ENCODE data around the gene MARK3. TPM values are rescaled to one million over a fixed set of nuclear protein-coding genes. Genes with fewer than 3 reads are reported as not detected.

MARK3 gene
- total RNA-seq, 1 experiment from 2014 or later = 189 TPM

- TF ChIP-seq EZH2 (IDR thresholded peaks at IDR 0.05; ENCODE audit: low read depth) = no peak
- TF ChIP-seq CTCF (conservative IDR thresholded peaks at IDR 0.05) = no peak
- Histone ChIP-seq H3K27me3 (ENCODE audit: insufficient read depth, low read depth) (no peaks in the 10 kb centered on the region), H3K9me3 (ENCODE audit: insufficient read depth, low read depth) (no peaks in the 10 kb centered on the region), H3K27ac (peak overlapping the region; percentile 63), H4K20me1 (ENCODE audit: insufficient read depth) (no peaks in the 10 kb centered on the region), H3K4me2 (peak overlapping the region; percentile 31), H3K4me1 (replicated peaks; ENCODE audit: insufficient read depth) (peaks cover 23% of the 10 kb centered on the region), H3K4me3 (no peak overlapping the region), H2AFZ (no peak overlapping the region), H3K79me2 (ENCODE audit: low read depth) (no peaks in the 10 kb centered on the region), H3F3A (ENCODE audit: insufficient read depth, low read depth) (peaks cover 34% of the 10 kb centered on the region), H3K9me2 (ENCODE audit: insufficient read depth) (no peaks in the 10 kb centered on the region), H3K36me3 (ENCODE audit: low read depth) (no peaks in the 10 kb centered on the region)
- CTCF ChIA-PET = interaction anchor here (1.0 to 1.3 kb wide), 2 partner anchors 17 to 18 kb away, joined by 3 to 4 read pairs; no protein-coding TSS in a partner anchor
- POLR2A ChIA-PET (ENCODE audit: unreplicated experiment) = interaction anchor here (0.6 to 1.0 kb wide), 4 partner anchors 15 to 361 kb away, joined by 3 to 5 read pairs (median 4); no protein-coding TSS in a partner anchor
- BruUV-seq (replicated peaks) = no TSS peak
- DNase-seq = no peak
- intact Hi-C loops (cut with micrococcal nuclease; ENCODE audit: unreplicated experiment) = no loop called here
These were observed 13.2 kb upstream of the MARK3 start for GRCh38 chr14:103372017-103372416.

- peak; percentile 87 to 96 for DNase-seq
- H4K20me1 ChIP-seq (ENCODE audit: insufficient read depth) = no peaks in the 10 kb centered on the region
- H3K36me3 ChIP-seq (ENCODE audit: low read depth) = no peaks in the 10 kb centered on the region
- H3K9me3 ChIP-seq (ENCODE audit: insufficient read depth, low read depth) = no peaks in the 10 kb centered on the region
- peaks cover 27% of the 10 kb centered on the region for H3K4me1 ChIP-seq (replicated peaks; ENCODE audit: insufficient read depth)
- intact Hi-C loops (cut with micrococcal nuclease; ENCODE audit: unreplicated experiment) = no loop called here
- H3F3A ChIP-seq (ENCODE audit: insufficient read depth, low read depth) = peaks cover 34% of the 10 kb centered on the region
- H3K79me2 ChIP-seq (ENCODE audit: low read depth) = no peaks in the 10 kb centered on the region
- H3K4me2 ChIP-seq = peak overlapping the region; percentile 31
- H3K27me3 ChIP-seq (ENCODE audit: insufficient read depth, low read depth) = no peaks in the 10 kb centered on the region
- no peak overlapping the region for H3K4me3 ChIP-seq
- CTCF ChIA-PET = interaction anchor here (0.6 to 1.3 kb wide), 4 partner anchors 17 to 266 kb away, joined by 3 to 16 read pairs (median 4); no protein-coding TSS in a partner anchor
- TSS peak; percentile 87 for BruUV-seq (replicated peaks)
- TF ChIP-seq EZH2 (IDR thresholded peaks at IDR 0.05; ENCODE audit: low read depth) (no peak), CTCF (conservative IDR thresholded peaks at IDR 0.05) (no peak)
- H3K27ac ChIP-seq = peak overlapping the region; percentile 63
- no peaks in the 10 kb centered on the region for H3K9me2 ChIP-seq (ENCODE audit: insufficient read depth)
- POLR2A ChIA-PET (ENCODE audit: unreplicated experiment) = interaction anchor here (0.6 to 1.0 kb wide), 8 partner anchors 15 to 361 kb away, joined by 3 to 15 read pairs (median 4); no protein-coding TSS in a partner anchor
- no peak overlapping the region for H2AFZ ChIP-seq
These were observed 12.5 kb upstream of the MARK3 start for GRCh38 chr14:103372552-103373304.

GRCh38 chr14:103374121-103374520 lies 11.1 kb upstream of the MARK3 start:
- H4K20me1 ChIP-seq (ENCODE audit: insufficient read depth) = no peaks in the 10 kb centered on the region
- H3K4me1 ChIP-seq (replicated peaks; ENCODE audit: insufficient read depth) = peaks cover 29% of the 10 kb centered on the region
- H3K79me2 ChIP-seq (ENCODE audit: low read depth) = no peaks in the 10 kb centered on the region
- CTCF ChIA-PET = interaction anchor here (1.1 kb wide), 1 partner anchor 17 kb away, joined by 3 read pairs; no protein-coding TSS in a partner anchor
- peaks cover 34% of the 10 kb centered on the region for H3F3A ChIP-seq (ENCODE audit: insufficient read depth, low read depth)
- no peak overlapping the region for H3K4me2 ChIP-seq
- POLR2A ChIA-PET (ENCODE audit: unreplicated experiment) = no interaction called here
- no TSS peak for BruUV-seq (replicated peaks)
- H3K27ac ChIP-seq = no peak overlapping the region
- H3K9me3 ChIP-seq (ENCODE audit: insufficient read depth, low read depth) = no peaks in the 10 kb centered on the region
- intact Hi-C loops (cut with micrococcal nuclease; ENCODE audit: unreplicated experiment) = no loop called here
- H3K9me2 ChIP-seq (ENCODE audit: insufficient read depth) = no peaks in the 10 kb centered on the region
- TF ChIP-seq EZH2 (IDR thresholded peaks at IDR 0.05; ENCODE audit: low read depth) (no peak), CTCF (conservative IDR thresholded peaks at IDR 0.05) (no peak)
- no peak for DNase-seq
- H3K27me3 ChIP-seq (ENCODE audit: insufficient read depth, low read depth) = no peaks in the 10 kb centered on the region
- H3K36me3 ChIP-seq (ENCODE audit: low read depth) = no peaks in the 10 kb centered on the region
- H3K4me3 ChIP-seq = no peak overlapping the region
- no peak overlapping the region for H2AFZ ChIP-seq

All from PC-9 (cell line).